ENCODE results near the gene C5.

Gene C5

DNA sequence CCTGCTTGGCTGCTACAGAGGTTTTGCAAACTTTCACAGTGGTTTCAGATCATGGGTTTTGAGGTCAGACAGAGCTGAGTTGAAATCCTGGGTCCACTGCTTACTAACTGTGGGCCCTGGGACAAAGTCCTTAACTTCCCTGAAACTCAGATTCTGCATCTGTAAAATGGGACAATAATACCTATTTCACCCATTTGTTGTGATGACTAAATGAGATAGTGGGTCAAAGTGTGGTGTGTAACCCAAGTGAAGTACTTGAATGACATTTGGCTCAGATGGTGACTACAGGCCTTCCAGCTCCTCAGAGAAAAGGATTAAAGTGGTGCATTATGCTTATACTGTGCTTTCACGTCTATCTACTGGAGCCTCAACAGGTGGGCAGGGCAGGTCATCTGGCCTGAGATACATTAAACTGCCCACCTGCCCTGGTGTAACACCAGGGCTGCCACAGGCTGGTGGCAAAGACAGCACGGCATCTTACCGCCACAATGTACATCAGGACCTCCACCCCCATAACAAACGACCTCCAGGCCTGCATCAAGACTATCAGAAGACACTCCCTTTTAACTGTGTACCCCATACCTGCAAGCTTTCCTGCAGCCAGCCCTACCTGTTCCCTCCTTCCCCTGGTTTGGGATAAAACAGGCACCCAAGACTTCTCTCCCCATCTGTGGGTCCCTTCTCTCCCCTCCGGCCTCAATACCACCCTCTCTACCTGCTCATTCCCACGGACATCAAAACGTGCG, 122.6 kb downstream of the C5 start:
- no peak overlapping the region for H2AFZ ChIP-seq (ENCODE audit: low read depth, low read length)
- WGBS: 96% methylated on average over 8 of the region's 8 CpGs
- no peak overlapping the region for H3K4me2 ChIP-seq (ENCODE audit: low read length, poor library complexity, severe bottlenecking)
- H3K79me1 ChIP-seq (replicated peaks; ENCODE audit: low read length, poor library complexity, severe bottlenecking): peaks cover 3% of the 10 kb centered on the region
- no peak overlapping the region for H3K23ac ChIP-seq (ENCODE audit: low read length in 2 of 2)
- no peak overlapping the region for H4K91ac ChIP-seq (ENCODE audit: low read length)
- H3K4me1 ChIP-seq (ENCODE audit: control insufficient read depth, insufficient read depth, low read depth, low read length): peaks cover 30% of the 10 kb centered on the region
- H3K9ac ChIP-seq (ENCODE audit: low read length): no peak overlapping the region
- peak overlapping the region; percentile 33 for H2BK15ac ChIP-seq (ENCODE audit: low read depth, poor library complexity, severe bottlenecking)
- no peaks in the 10 kb centered on the region for H3K9me3 ChIP-seq (ENCODE audit: control insufficient read depth, low read length)
- H3K18ac ChIP-seq (ENCODE audit: low read depth in 1 of 2, low read length in 2 of 2): no peak overlapping the region
- no peak overlapping the region for H2BK5ac ChIP-seq (ENCODE audit: low read depth, low read length, poor library complexity, severe bottlenecking)
- no peaks in the 10 kb centered on the region for H3K36me3 ChIP-seq (ENCODE audit: control insufficient read depth in 1 of 2, insufficient read depth in 2 of 2, low read depth in 1 of 2, low read length in 2 of 2)
- peak overlapping the region; percentile 4 for H4K8ac ChIP-seq (ENCODE audit: low read length)
- no peak overlapping the region for H3K14ac ChIP-seq (ENCODE audit: low read length in 2 of 2)
- no peaks in the 10 kb centered on the region for H3K27me3 ChIP-seq (ENCODE audit: control insufficient read depth in 1 of 2, insufficient read depth in 1 of 2, low read length in 2 of 2)
- no peak for DNase-seq
- no peak overlapping the region for H3K27ac ChIP-seq (ENCODE audit: low read length, poor library complexity, severe bottlenecking)
- H3K4ac ChIP-seq (ENCODE audit: low read depth in 1 of 2, low read length in 2 of 2): no peak overlapping the region
- H2BK120ac ChIP-seq (ENCODE audit: low read depth, low read length): no peak overlapping the region
- H2AK5ac ChIP-seq (ENCODE audit: low read length, severe bottlenecking): no peak overlapping the region
- no peak overlapping the region for H3K4me3 ChIP-seq (ENCODE audit: insufficient read depth in 1 of 2, low read depth in 1 of 2, low read length in 2 of 2)
- H2BK12ac ChIP-seq (ENCODE audit: low read length in 2 of 2): peak overlapping the region in 1 of 2 experiments; percentile 11

DNA sequence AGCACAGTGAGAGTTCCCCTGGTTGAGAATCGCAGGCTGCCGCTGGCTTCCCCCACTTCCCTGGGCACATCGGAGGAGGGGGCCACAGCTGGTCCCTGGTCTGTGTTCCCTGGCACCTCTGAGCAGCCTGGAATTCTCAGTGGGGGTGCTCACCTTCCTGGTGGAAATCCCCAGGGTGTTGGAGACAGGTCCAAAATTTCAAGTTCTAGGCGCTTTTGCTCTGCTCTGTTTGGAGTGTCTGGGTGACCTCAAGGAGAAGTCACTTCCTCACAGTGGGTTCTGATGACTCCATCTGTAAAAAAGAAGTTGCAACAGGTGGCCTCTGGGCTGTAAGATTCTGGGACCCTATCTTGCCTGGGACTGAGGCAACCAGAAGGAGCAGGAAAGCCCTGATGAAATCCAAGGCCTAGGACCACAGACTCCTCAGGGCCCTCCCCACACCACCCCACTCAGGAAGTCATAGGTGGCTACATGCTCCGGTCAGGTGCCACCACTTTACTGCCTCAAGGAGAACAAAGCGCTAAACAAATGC, 123.6 kb downstream of the C5 start, which contains the start of gene TRAF1:
TSS of gene TRAF1 (minus strand) at position 400 of the 532 bp plus-strand sequence. CDS start 721 bp downstream, outside the sequence.
- no peak within 1 kb of the TSS for H2BK5ac ChIP-seq (ENCODE audit: low read depth, low read length, poor library complexity, severe bottlenecking)
- peak within 1 kb of the TSS; percentile 66 for H3K9ac ChIP-seq (ENCODE audit: low read length)
- H2BK12ac ChIP-seq (ENCODE audit: low read length in 2 of 2): peak within 1 kb of the TSS; percentile 30 to 45
- peak within 1 kb of the TSS; percentile 32 to 69 for H3K4ac ChIP-seq (ENCODE audit: low read depth in 1 of 2, low read length in 2 of 2)
- no peak within 1 kb of the TSS for H2AK5ac ChIP-seq (ENCODE audit: low read length, severe bottlenecking)
- H3K4me3 ChIP-seq (ENCODE audit: insufficient read depth in 1 of 2, low read depth in 1 of 2, low read length in 2 of 2): no peak within 1 kb of the TSS
- H3K14ac ChIP-seq (ENCODE audit: low read length in 2 of 2): no peak within 1 kb of the TSS
- peak within 1 kb of the TSS; percentile 78 for H4K8ac ChIP-seq (ENCODE audit: low read length)
- no peak within 1 kb of the TSS for H3K27ac ChIP-seq (ENCODE audit: low read length, poor library complexity, severe bottlenecking)
- no peak within 1 kb of the TSS for H2BK120ac ChIP-seq (ENCODE audit: low read depth, low read length)
- H2AFZ ChIP-seq (ENCODE audit: low read depth, low read length): peak within 1 kb of the TSS; percentile 29
- peak within 1 kb of the TSS; percentile 96 for H2BK15ac ChIP-seq (ENCODE audit: low read depth, poor library complexity, severe bottlenecking)
- peak within 1 kb of the TSS; percentile 48 to 54 for H3K18ac ChIP-seq (ENCODE audit: low read depth in 1 of 2, low read length in 2 of 2)
- no peak within 1 kb of the TSS for H3K4me2 ChIP-seq (ENCODE audit: low read length, poor library complexity, severe bottlenecking)
- no peak within 1 kb of the TSS for H3K23ac ChIP-seq (ENCODE audit: low read length in 2 of 2)
- H3K36me3 ChIP-seq (ENCODE audit: control insufficient read depth in 1 of 2, insufficient read depth in 2 of 2, low read depth in 1 of 2, low read length in 2 of 2): no peaks in the 10 kb centered on the region
- H3K27me3 ChIP-seq (ENCODE audit: control insufficient read depth in 1 of 2, insufficient read depth in 1 of 2, low read length in 2 of 2): no peaks in the 10 kb centered on the region
- peaks cover 3% of the 10 kb centered on the region for H3K79me1 ChIP-seq (replicated peaks; ENCODE audit: low read length, poor library complexity, severe bottlenecking)
- H4K91ac ChIP-seq (ENCODE audit: low read length): peak within 1 kb of the TSS; percentile 48
- H3K9me3 ChIP-seq (ENCODE audit: control insufficient read depth, low read length): no peaks in the 10 kb centered on the region
- no peak for DNase-seq
- peaks cover 23% of the 10 kb centered on the region for H3K4me1 ChIP-seq (ENCODE audit: control insufficient read depth, insufficient read depth, low read depth, low read length)
- 94% methylated on average over 6 of the region's 6 CpGs for WGBS

DNA sequence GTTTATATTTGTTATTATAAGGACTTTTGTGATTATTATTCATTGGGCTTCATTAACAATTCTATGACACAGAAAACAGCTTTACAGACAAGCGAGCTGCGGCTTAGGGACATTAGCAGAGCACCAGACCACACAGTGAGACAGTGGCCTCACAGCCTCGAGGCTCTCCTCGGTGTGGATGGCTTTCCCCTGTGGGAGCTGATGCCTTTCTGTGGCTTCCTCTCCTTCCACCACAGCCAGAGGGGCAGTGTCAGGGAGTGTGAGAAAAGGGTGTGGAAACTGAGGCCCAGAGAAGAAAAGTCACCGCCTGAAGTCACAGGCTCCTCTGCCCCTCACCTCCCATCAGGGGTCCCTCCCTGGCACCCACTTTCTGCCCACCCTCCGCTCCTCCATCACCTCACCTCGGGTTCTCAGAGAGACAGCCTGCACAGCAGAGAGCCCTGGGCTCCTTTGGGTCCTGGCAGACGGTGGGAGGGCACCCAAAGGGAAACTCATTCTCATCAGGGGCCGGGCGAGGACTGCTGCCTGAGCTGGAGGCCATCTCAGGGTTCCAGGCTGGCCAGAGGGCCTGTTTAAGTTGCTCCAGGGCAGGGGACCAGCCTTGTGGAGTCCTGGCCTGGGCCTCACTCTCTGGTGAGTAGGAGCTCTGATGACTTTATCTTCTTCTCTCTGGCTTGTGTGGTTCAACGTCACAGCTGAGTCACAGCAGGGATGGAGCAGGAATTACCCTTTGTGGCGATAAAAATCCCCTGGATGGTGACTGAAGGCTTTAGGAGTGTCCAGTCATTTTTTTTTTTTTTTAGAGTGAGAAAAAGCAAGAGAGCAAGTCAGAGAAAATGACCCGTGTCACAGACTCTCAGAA, 124.3 kb downstream of the C5 start:
- Histone ChIP-seq H2AK5ac (ENCODE audit: low read length, severe bottlenecking) (no peak overlapping the region), H3K23ac (ENCODE audit: low read length in 2 of 2) (no peak overlapping the region), H2BK120ac (ENCODE audit: low read depth, low read length) (no peak overlapping the region), H3K9ac (ENCODE audit: low read length) (peak overlapping the region; percentile 66), H4K91ac (ENCODE audit: low read length) (peak overlapping the region; percentile 48), H3K27me3 (ENCODE audit: control insufficient read depth in 1 of 2, insufficient read depth in 1 of 2, low read length in 2 of 2) (no peaks in the 10 kb centered on the region), H2AFZ (ENCODE audit: low read depth, low read length) (peak overlapping the region; percentile 29), H3K79me1 (replicated peaks; ENCODE audit: low read length, poor library complexity, severe bottlenecking) (peaks cover 3% of the 10 kb centered on the region), H3K4ac (ENCODE audit: low read depth in 1 of 2, low read length in 2 of 2) (peak overlapping the region; percentile 32 to 69), H3K36me3 (ENCODE audit: control insufficient read depth in 1 of 2, insufficient read depth in 2 of 2, low read depth in 1 of 2, low read length in 2 of 2) (no peaks in the 10 kb centered on the region), H3K14ac (ENCODE audit: low read length in 2 of 2) (no peak overlapping the region), H3K9me3 (ENCODE audit: control insufficient read depth, low read length) (no peaks in the 10 kb centered on the region), H3K27ac (ENCODE audit: low read length, poor library complexity, severe bottlenecking) (no peak overlapping the region), H2BK5ac (ENCODE audit: low read depth, low read length, poor library complexity, severe bottlenecking) (no peak overlapping the region), H2BK12ac (ENCODE audit: low read length in 2 of 2) (peak overlapping the region; percentile 30 to 45), H3K18ac (ENCODE audit: low read depth in 1 of 2, low read length in 2 of 2) (peak overlapping the region; percentile 48 to 54), H2BK15ac (ENCODE audit: low read depth, poor library complexity, severe bottlenecking) (peak overlapping the region; percentile 96), H4K8ac (ENCODE audit: low read length) (peak overlapping the region; percentile 78), H3K4me1 (ENCODE audit: control insufficient read depth, insufficient read depth, low read depth, low read length) (peaks cover 21% of the 10 kb centered on the region), H3K4me3 (ENCODE audit: insufficient read depth in 1 of 2, low read depth in 1 of 2, low read length in 2 of 2) (no peak overlapping the region), H3K4me2 (ENCODE audit: low read length, poor library complexity, severe bottlenecking) (no peak overlapping the region)
- DNase-seq: peak; percentile 96
- 65% methylated on average over 13 of the region's 13 CpGs for WGBS

All from mesenchymal stem cell (in vitro differentiated cells and primary cell).